KOPT-K1 (cell line): ENCODE results near the gene PTPRF.

Source experiments
- H3K27ac ChIP-seq: fragments of 200-600 bp; sonication (generic); 2 replicates; pipeline ENCODE4 v1.5.1; 2016; ENCODE audit warnings: antibody characterized with exemption, mild to moderate bottlenecking, low read depth, low read length; ENCODE audit not compliant: poor library complexity, severe bottlenecking
- H3K36me3 ChIP-seq: fragments of 200-600 bp; sonication (generic); 2 replicates; pipeline ENCODE4 v1.5.1; 2017; ENCODE audit warnings: antibody characterized with exemption, mild to moderate bottlenecking, low read length, moderate library complexity; ENCODE audit not compliant: insufficient read depth
- H3K9me3 ChIP-seq: fragments of 200-600 bp; sonication (generic); 2 replicates; pipeline ENCODE4 v1.5.1; 2017; ENCODE audit warnings: antibody characterized with exemption, low read length, mild to moderate bottlenecking; ENCODE audit not compliant: insufficient read depth, poor library complexity, severe bottlenecking

Gene PTPRF

DNA sequence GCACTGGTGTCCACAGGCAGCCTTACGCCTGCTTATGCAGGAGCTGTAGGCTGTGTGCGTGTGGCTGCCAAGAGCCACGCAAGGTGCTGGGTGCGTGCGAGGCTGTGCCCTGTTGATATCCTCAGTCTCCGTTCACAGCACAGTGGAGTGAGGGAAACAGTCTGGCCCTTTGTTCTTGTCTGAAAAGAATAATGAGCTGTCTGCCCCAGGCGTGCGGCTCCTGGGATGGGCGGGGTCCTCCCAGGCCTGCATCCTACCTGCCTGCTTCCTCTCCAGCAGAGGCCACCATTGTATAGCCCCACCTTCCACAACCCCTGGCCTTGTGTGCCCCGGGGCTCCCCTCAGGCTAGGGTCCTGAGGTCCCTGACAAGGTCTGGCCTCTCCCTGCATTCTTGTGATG is 72.3 kb downstream of the PTPRF start:
- H3K9me3 ChIP-seq: no peaks in the 10 kb centered on the region
- H3K36me3 ChIP-seq: no peaks in the 10 kb centered on the region
- H3K27ac ChIP-seq: no peak overlapping the region

GRCh38 chr1:43604192-43604591 is 73.5 kb downstream of the PTPRF start:
- Histone ChIP-seq H3K36me3 (no peaks in the 10 kb centered on the region), H3K27ac (no peak overlapping the region), H3K9me3 (no peaks in the 10 kb centered on the region)

DNA sequence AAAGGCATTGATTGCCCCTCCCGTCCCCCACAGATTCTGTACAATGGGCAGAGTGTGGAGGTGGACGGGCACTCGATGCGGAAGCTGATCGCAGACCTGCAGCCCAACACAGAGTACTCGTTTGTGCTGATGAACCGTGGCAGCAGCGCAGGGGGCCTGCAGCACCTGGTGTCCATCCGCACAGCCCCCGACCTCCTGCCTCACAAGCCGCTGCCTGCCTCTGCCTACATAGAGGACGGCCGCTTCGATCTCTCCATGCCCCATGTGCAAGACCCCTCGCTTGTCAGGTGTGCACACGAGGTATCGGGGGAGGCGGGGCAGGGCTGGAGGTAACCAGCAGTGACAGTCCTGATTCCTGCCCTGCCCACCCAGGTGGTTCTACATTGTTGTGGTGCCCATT is 74.5 kb downstream of the PTPRF start:
- Histone ChIP-seq H3K36me3 (no peaks in the 10 kb centered on the region), H3K27ac (no peak overlapping the region), H3K9me3 (no peaks in the 10 kb centered on the region)

DNA sequence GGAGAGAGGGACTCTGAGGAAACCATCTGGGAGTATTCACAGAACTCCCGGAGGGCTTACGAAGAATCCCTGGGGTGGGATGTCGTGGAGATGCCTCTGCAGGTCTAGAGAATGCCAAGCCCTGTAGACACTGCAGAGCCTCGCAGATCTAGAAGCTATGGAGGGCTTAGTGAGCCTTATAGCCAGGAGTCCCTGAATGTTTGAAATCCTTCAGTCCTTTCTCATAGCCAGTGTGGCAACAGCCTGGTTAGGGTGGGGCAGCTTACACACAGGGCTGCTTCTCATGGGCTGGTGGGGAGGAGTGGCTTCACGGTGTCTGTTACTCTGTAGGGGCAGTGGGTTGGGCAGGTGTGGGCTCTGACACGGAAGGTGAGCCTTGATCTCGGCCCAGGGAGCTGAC is 75.1 kb downstream of the PTPRF start:
- H3K27ac ChIP-seq: no peak overlapping the region
- H3K36me3 ChIP-seq: no peaks in the 10 kb centered on the region
- H3K9me3 ChIP-seq: no peaks in the 10 kb centered on the region

- Histone ChIP-seq H3K27ac (no peak overlapping the region), H3K9me3 (no peaks in the 10 kb centered on the region), H3K36me3 (no peaks in the 10 kb centered on the region)
These were observed 75.9 kb downstream of the PTPRF start for GRCh38 chr1:43606624-43607023.

GRCh38 chr1:43608827-43609226 is 78.1 kb downstream of the PTPRF start:
- no peaks in the 10 kb centered on the region for H3K36me3 ChIP-seq
- H3K9me3 ChIP-seq: no peaks in the 10 kb centered on the region
- no peak overlapping the region for H3K27ac ChIP-seq

GRCh38 chr1:43610339-43610738 is 79.7 kb downstream of the PTPRF start:
- H3K9me3 ChIP-seq: no peaks in the 10 kb centered on the region
- no peak overlapping the region for H3K27ac ChIP-seq
- no peaks in the 10 kb centered on the region for H3K36me3 ChIP-seq

GRCh38 chr1:43611950-43612349 is 81.3 kb downstream of the PTPRF start:
- Histone ChIP-seq H3K27ac (no peak overlapping the region), H3K36me3 (no peaks in the 10 kb centered on the region), H3K9me3 (no peaks in the 10 kb centered on the region)

DNA sequence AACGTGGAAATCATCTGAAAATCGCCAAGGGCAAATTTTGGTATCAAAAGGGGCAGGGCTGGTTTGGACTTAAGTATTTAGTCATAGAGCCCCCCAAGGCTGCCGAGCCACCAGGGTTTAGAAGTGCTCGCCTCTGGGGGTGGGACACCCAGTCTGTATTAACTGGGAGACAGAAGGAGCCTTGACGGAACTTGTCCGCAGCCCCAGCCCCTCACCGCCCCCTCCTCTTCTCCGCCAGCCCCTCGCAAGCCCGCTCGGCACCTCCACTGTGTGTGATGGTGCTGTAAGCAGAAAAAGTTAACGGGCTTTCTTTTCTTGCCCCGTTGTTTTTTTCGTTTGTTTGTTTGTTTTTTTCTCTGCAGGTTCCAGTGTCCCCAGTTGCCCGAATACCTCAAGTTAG is 81.7 kb downstream of the PTPRF start:
- no peaks in the 10 kb centered on the region for H3K9me3 ChIP-seq
- no peaks in the 10 kb centered on the region for H3K36me3 ChIP-seq
- no peak overlapping the region for H3K27ac ChIP-seq

- Histone ChIP-seq H3K27ac (no peak overlapping the region), H3K36me3 (no peaks in the 10 kb centered on the region), H3K9me3 (no peaks in the 10 kb centered on the region)
These were observed 82.6 kb downstream of the PTPRF start for GRCh38 chr1:43613075-43613942.

DNA sequence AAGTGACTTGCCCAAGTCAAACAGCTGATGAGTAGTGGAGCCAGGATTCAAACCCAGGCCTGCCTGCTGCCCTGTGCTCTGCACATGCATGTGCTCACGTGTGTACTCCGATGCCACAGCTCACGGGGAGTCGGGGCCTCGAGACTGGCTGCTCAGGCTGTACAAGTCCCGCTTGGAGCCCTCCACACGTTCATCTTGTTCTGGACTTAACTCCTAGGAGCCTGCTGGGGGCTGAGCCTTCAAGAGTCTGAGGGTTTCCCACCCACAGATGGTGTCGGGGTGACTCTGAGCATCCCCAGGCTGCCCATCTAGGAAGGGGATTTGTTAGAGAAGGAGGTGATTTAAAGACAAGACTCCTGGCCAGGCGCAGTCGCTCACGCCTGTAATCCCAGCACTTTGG is 83.5 kb downstream of the PTPRF start:
- Histone ChIP-seq H3K9me3 (no peaks in the 10 kb centered on the region), H3K27ac (no peak overlapping the region), H3K36me3 (no peaks in the 10 kb centered on the region)

DNA sequence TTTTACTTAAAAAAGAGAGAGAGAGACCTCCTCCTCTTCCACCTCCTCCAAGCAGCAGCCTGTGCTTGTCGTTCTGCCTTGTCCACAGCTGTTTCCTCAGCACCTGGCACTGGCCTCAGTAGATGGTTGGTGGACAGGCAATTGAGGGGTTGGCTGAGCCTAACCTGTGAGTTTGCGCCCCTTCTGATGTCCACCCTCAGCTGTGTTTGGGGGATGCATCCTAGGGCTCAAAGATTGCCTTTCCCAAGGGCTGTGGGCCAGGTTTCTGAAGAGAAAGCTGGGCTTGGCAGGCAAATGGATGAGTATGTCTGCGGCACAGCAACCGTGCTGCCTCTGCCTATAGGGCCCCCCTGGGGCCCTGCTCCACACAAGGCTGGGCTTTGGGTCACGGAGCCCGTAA is 84.2 kb downstream of the PTPRF start:
- Histone ChIP-seq H3K9me3 (no peaks in the 10 kb centered on the region), H3K36me3 (no peaks in the 10 kb centered on the region), H3K27ac (no peak overlapping the region)

- Histone ChIP-seq H3K27ac (no peak overlapping the region), H3K9me3 (no peaks in the 10 kb centered on the region), H3K36me3 (no peaks in the 10 kb centered on the region)
These were observed 85.7 kb downstream of the PTPRF start for GRCh38 chr1:43616383-43616782.

DNA sequence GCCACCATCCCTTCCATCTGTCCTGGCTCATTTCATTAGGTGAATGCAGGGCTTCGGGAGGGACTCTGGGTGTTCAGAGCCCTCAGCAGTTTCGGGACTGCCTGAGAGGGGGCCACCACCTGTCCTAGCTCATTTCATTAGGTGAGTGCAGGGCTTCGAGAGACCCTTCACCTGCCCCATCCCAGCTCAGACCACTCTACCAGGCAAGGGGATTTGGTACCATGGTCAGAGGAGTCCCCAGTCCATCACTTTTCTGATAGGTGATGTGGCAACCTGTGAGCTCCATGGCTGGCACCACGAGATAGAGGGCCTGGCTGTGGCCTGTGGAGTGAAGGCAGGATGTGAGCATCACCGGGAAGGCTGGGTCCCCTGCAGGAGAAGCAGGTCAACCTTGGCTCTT is 86.3 kb downstream of the PTPRF start:
- Histone ChIP-seq H3K27ac (no peak overlapping the region), H3K9me3 (no peaks in the 10 kb centered on the region), H3K36me3 (no peaks in the 10 kb centered on the region)

GRCh38 chr1:43617668-43618067 is 87.0 kb downstream of the PTPRF start:
- H3K27ac ChIP-seq: no peak overlapping the region
- no peaks in the 10 kb centered on the region for H3K9me3 ChIP-seq
- H3K36me3 ChIP-seq: no peaks in the 10 kb centered on the region
